Pancreas (tissue), 10 donors: ENCODE results near the gene MYMK. TPM values are rescaled to one million over a fixed set of nuclear protein-coding genes. Genes with fewer than 3 reads are reported as not detected.
A peak's percentile ranks its signal among the peaks of the same experiment; 100 is the strongest.

Experiments used
- ATAC-seq, 4 donors: fragments of 200-7000 bp; cut with Tn5 transposase; one replicate each; pipeline versions ENCODE4 v1.8.0 to v1.9.1; 2020; ENCODE audit warnings: mild to moderate bottlenecking in 4 of 4, moderate library complexity in 4 of 4
- DNase-seq, 6 donors: peaks; one replicate each; pipeline ENCODE4 v3.0.0-alpha.2; 2020
- FAIRE-seq: peaks from 2 replicates; lab custom pipeline; 2012; peaks lifted over from hg19 to GRCh38; lab: Jason Lieb, UNC
- H3K27ac ChIP-seq, 4 donors: fragments of 200-600 bp; sonication (generic); 1 replicate in 3 of 4; 2 replicates in 1 of 4; pipeline versions ENCODE4 v1.5.0 to v1.8.0; 2020
- H3K27me3 ChIP-seq, 4 donors: fragments of 200-600 bp; one replicate each; pipeline ENCODE4 v1.8.0; 2021
- H3K36me3 ChIP-seq, 3 donors: fragments of 200-600 bp; sonication (generic) in 1 of 3; one replicate each; pipeline versions ENCODE4 v1.5.0 to v1.8.0; 2020 to 2021
- H3K4me1 ChIP-seq, 3 donors: fragments of 200-600 bp; one replicate each; pipeline ENCODE4 v1.8.0; 2021
- H3K4me3 ChIP-seq, 4 donors: fragments of 200-600 bp; sonication (generic) in 2 of 4; one replicate each; pipeline versions ENCODE4 v1.5.0 to v1.8.0; 2020 to 2021
- H3K9me3 ChIP-seq, 4 donors: fragments of 200-600 bp; one replicate each; pipeline ENCODE4 v1.8.0; 2021
- CTCF ChIP-seq, 4 donors: fragments of 200-600 bp; sonication (generic) in 3 of 4; IDR thresholded peaks; one replicate each; pipeline versions ENCODE4 v1.5.0 to v1.8.0; 2021; ENCODE audit warnings: antibody characterized with exemption in 4 of 4
- WGBS, 2 donors: extraction: QIAGEN DNeasy Blood & Tissue Kit; methylation state at CpG; one replicate each; pipeline ENCODE4 v1.1.7; 2013; 5-methylcytosine and 5-hydroxymethylcytosine counted together
- intact Hi-C, 3 donors: fragments of 100-400 bp; cut with DNase I; formaldehyde crosslinking; loops; one replicate each; pipeline versions ENCODE4 v1.11.1 to v1.14.2; 2022
- polyA plus RNA-seq, 2 donors: library from polyadenylated mRNA; stranded (reverse); fragments of 200-250 nt; gene quantifications; one replicate each; pipeline ENCODE4 v1.2.3, GENCODE V29; 2013
- total RNA-seq, 6 donors: library from RNA; stranded (reverse); fragmentation: NEBNext Ultra II Directional in 4 of 6; extraction: Animal tissue kit (Norgen Biotek cat#: 25700) in 4 of 6; gene quantifications; one replicate each; pipeline versions ENCODE4 v1.2.1 to v1.2.4, GENCODE V29; 2021 to 2023
- donor health status: healthy with polysubstance abuse.
- donor health status: DM: no; HTN: no; CAD: no; lungs with moderate emphysema.
- donor health status: DM: no; HTN: no; CAD: no.
- donor health status: control.
- donor health status: control.
- donor health status: Bipolar disorder and iron deficiency.
- donor health status: DM: yes; HTN: yes; CAD: no.
- donor health status: DM: no; HTN: no; CAD: no.
- donor health status: DM: no; HTN: no; CAD: no.
- donor health status: DM: yes; HTN: yes; CAD: no.

The MYMK gene
- total and polyA plus RNA-seq, 8 donors: not detected

- no peak for FAIRE-seq
- Histone ChIP-seq H3K27me3 (no peaks in the 10 kb centered on the region), H3K9me3 (no peaks in the 10 kb centered on the region), H3K27ac (no peak overlapping the region), H3K4me1 (peaks cover 0 to 12% (median 0%) of the 10 kb centered on the region in 3 donors), H3K4me3 (no peak overlapping the region), H3K36me3 (no peaks in the 10 kb centered on the region)
- 73 to 77% methylated on average over 20 of the region's 20 CpGs for WGBS, 2 donors
- intact Hi-C loops: no loop called here
- no peak for ATAC-seq
- DNase-seq: peak in 1 of 6 donors; percentile 59
- TF ChIP-seq CTCF (IDR thresholded peaks at IDR 0.05): no peak
Observed at GRCh38 chr9:133474853-133475252, 49.9 kb downstream of the MYMK start.

- Histone ChIP-seq H3K27ac (no peak overlapping the region), H3K27me3 (no peaks in the 10 kb centered on the region), H3K4me1 (peaks cover 0 to 7% (median 0%) of the 10 kb centered on the region in 3 donors), H3K9me3 (no peaks in the 10 kb centered on the region), H3K36me3 (no peaks in the 10 kb centered on the region), H3K4me3 (no peak overlapping the region)
- ATAC-seq (no peak), DNase-seq (no peak), FAIRE-seq (no peak)
- intact Hi-C loops: no loop called here
- 55 to 62% methylated on average over 5 of the region's 5 CpGs for WGBS, 2 donors
- no peak for TF ChIP-seq CTCF (IDR thresholded peaks at IDR 0.05)
Observed at GRCh38 chr9:133474215-133474614, 50.5 kb downstream of the MYMK start.

- Histone ChIP-seq H3K4me3 (no peak overlapping the region), H3K27ac (no peak overlapping the region), H3K9me3 (no peaks in the 10 kb centered on the region), H3K27me3 (no peaks in the 10 kb centered on the region), H3K4me1 (peaks cover 0 to 7% (median 0%) of the 10 kb centered on the region in 3 donors), H3K36me3 (peaks cover 0 to 4% (median 0%) of the 10 kb centered on the region in 3 donors)
- ATAC-seq (no peak), FAIRE-seq (no peak), DNase-seq (peak in 2 of 6 donors; percentile 54 to 71)
- 77 to 86% methylated on average over 20 of the region's 20 CpGs for WGBS, 2 donors
- TF ChIP-seq CTCF (IDR thresholded peaks at IDR 0.05): no peak
- intact Hi-C loops: no loop called here
Observed at GRCh38 chr9:133473743-133474142, 51.0 kb downstream of the MYMK start.

- no peak for FAIRE-seq
- WGBS, 2 donors: 62 to 66% methylated on average over 18 to 19 of the region's 19 CpGs
- peak in 1 of 4 donors; percentile 3 for ATAC-seq
- no peaks in the 10 kb centered on the region for H3K9me3 ChIP-seq
- no peak overlapping the region for H3K27ac ChIP-seq
- intact Hi-C loops: no loop called here
- no peak for TF ChIP-seq CTCF (IDR thresholded peaks at IDR 0.05)
- H3K36me3 ChIP-seq: peaks cover 0 to 8% (median 0%) of the 10 kb centered on the region in 3 donors
- H3K4me1 ChIP-seq: no peaks in the 10 kb centered on the region
- DNase-seq: peak in 1 of 6 donors; percentile 75
- no peak overlapping the region for H3K4me3 ChIP-seq
- H3K27me3 ChIP-seq: no peaks in the 10 kb centered on the region
Observed at GRCh38 chr9:133472753-133473378, 51.9 kb downstream of the MYMK start.

GRCh38 chr9:133472277-133472645 is 52.5 kb downstream of the MYMK start:
- no peak for TF ChIP-seq CTCF (IDR thresholded peaks at IDR 0.05)
- intact Hi-C loops: no loop called here
- ATAC-seq: no peak
- no peak for FAIRE-seq
- no peaks in the 10 kb centered on the region for H3K27me3 ChIP-seq
- H3K9me3 ChIP-seq: no peaks in the 10 kb centered on the region
- peaks cover 0 to 8% (median 0%) of the 10 kb centered on the region in 3 donors for H3K36me3 ChIP-seq
- peak in 2 of 6 donors; percentile 50 to 52 for DNase-seq
- 62 to 66% methylated on average over 11 of the region's 11 CpGs for WGBS, 2 donors
- no peaks in the 10 kb centered on the region for H3K4me1 ChIP-seq
- H3K27ac ChIP-seq: no peak overlapping the region
- H3K4me3 ChIP-seq: no peak overlapping the region
